ENCODE results near the gene OTOS. TPM values are rescaled to one million over a fixed set of nuclear protein-coding genes. Genes with fewer than 3 reads are reported as not detected.

OTOS gene
- total and polyA plus RNA-seq, 5 experiments from 2014 or later: not detected

GRCh38 chr2:240165034-240165433 lies 24.6 kb upstream of the OTOS start:
- no peaks in the 10 kb centered on the region for H3K9me3 Mint-ChIP-seq
- no peak overlapping the region for H3K27ac Mint-ChIP-seq
- H3K27me3 Mint-ChIP-seq: peaks cover 0 to 18% (median 2%) of the 10 kb centered on the region in 5 donors
- H3K4me3 Mint-ChIP-seq: no peak overlapping the region
- POLR2A ChIA-PET: no interaction called here
- no peaks in the 10 kb centered on the region for H3K36me3 Mint-ChIP-seq
- DNase-seq: no peak
- peaks cover 0 to 2% (median 0%) of the 10 kb centered on the region in 4 donors for H3K4me1 Mint-ChIP-seq
- ATAC-seq: no peak

GRCh38 chr2:240164586-240164985 lies 24.1 kb upstream of the OTOS start:
- H3K27ac Mint-ChIP-seq: no peak overlapping the region
- no peak overlapping the region for H3K4me3 Mint-ChIP-seq
- H3K27me3 Mint-ChIP-seq: peaks cover 0 to 17% (median 2%) of the 10 kb centered on the region in 5 donors
- no peaks in the 10 kb centered on the region for H3K36me3 Mint-ChIP-seq
- ATAC-seq (no peak), DNase-seq (no peak)
- POLR2A ChIA-PET: no interaction called here
- H3K4me1 Mint-ChIP-seq: peaks cover 0 to 2% (median 0%) of the 10 kb centered on the region in 4 donors
- no peaks in the 10 kb centered on the region for H3K9me3 Mint-ChIP-seq

- POLR2A ChIA-PET: no interaction called here
- Mint-ChIP-seq H3K4me3 (no peak overlapping the region), H3K27ac (peak overlapping the region in 1 of 10 donors; percentile 9), H3K27me3 (peaks cover 0 to 15% (median 2%) of the 10 kb centered on the region in 5 donors), H3K4me1 (peaks cover 0 to 2% (median 0%) of the 10 kb centered on the region in 4 donors), H3K9me3 (no peaks in the 10 kb centered on the region), H3K36me3 (no peaks in the 10 kb centered on the region)
- DNase-seq (no peak), ATAC-seq (no peak)
These were observed 23.6 kb upstream of the OTOS start for GRCh38 chr2:240163844-240164574.

- no peak overlapping the region for H3K4me3 Mint-ChIP-seq
- H3K9me3 Mint-ChIP-seq: no peaks in the 10 kb centered on the region
- H3K4me1 Mint-ChIP-seq: peaks cover 0 to 2% (median 0%) of the 10 kb centered on the region in 4 donors
- DNase-seq: no peak
- POLR2A ChIA-PET: no interaction called here
- H3K27me3 Mint-ChIP-seq: peaks cover 0 to 12% (median 0%) of the 10 kb centered on the region in 5 donors
- no peaks in the 10 kb centered on the region for H3K36me3 Mint-ChIP-seq
- no peak overlapping the region for H3K27ac Mint-ChIP-seq
- no peak for ATAC-seq
These were observed 22.7 kb upstream of the OTOS start for GRCh38 chr2:240162939-240163714.

- Mint-ChIP-seq H3K4me1 (peaks cover 0 to 2% (median 0%) of the 10 kb centered on the region in 4 donors), H3K27me3 (peaks cover 0 to 12% (median 0%) of the 10 kb centered on the region in 5 donors), H3K27ac (no peak overlapping the region), H3K9me3 (no peaks in the 10 kb centered on the region), H3K36me3 (no peaks in the 10 kb centered on the region), H3K4me3 (no peak overlapping the region)
- DNase-seq: no peak
- ATAC-seq: no peak
- POLR2A ChIA-PET: no interaction called here
These were observed 22.1 kb upstream of the OTOS start for GRCh38 chr2:240162531-240162930.

GRCh38 chr2:240162032-240162431 lies 21.6 kb upstream of the OTOS start:
- Mint-ChIP-seq H3K27ac (no peak overlapping the region), H3K27me3 (peaks cover 0 to 12% (median 0%) of the 10 kb centered on the region in 5 donors), H3K36me3 (no peaks in the 10 kb centered on the region), H3K4me3 (no peak overlapping the region), H3K4me1 (peaks cover 0 to 2% (median 0%) of the 10 kb centered on the region in 4 donors), H3K9me3 (no peaks in the 10 kb centered on the region)
- ATAC-seq (no peak), DNase-seq (no peak)
- POLR2A ChIA-PET: no interaction called here

- H3K9me3 Mint-ChIP-seq: no peaks in the 10 kb centered on the region
- ATAC-seq (no peak), DNase-seq (no peak)
- peaks cover 0 to 2% (median 0%) of the 10 kb centered on the region in 4 donors for H3K4me1 Mint-ChIP-seq
- no peak overlapping the region for H3K27ac Mint-ChIP-seq
- POLR2A ChIA-PET: no interaction called here
- peaks cover 0 to 11% (median 0%) of the 10 kb centered on the region in 5 donors for H3K27me3 Mint-ChIP-seq
- no peak overlapping the region for H3K4me3 Mint-ChIP-seq
- H3K36me3 Mint-ChIP-seq: no peaks in the 10 kb centered on the region
These were observed 20.8 kb upstream of the OTOS start for GRCh38 chr2:240161087-240161750.

- DNase-seq: no peak
- peaks cover 0 to 8% (median 2%) of the 10 kb centered on the region in 5 donors for H3K27me3 Mint-ChIP-seq
- H3K4me3 Mint-ChIP-seq: no peak overlapping the region
- no peaks in the 10 kb centered on the region for H3K36me3 Mint-ChIP-seq
- no peak for ATAC-seq
- peak overlapping the region in 3 of 10 donors; percentile 34 to 51 (median 39) for H3K27ac Mint-ChIP-seq
- no peaks in the 10 kb centered on the region for H3K9me3 Mint-ChIP-seq
- peaks cover 0 to 2% (median 0%) of the 10 kb centered on the region in 4 donors for H3K4me1 Mint-ChIP-seq
- POLR2A ChIA-PET: no interaction called here
These were observed 20.0 kb upstream of the OTOS start for GRCh38 chr2:240160291-240161086.

- no peak overlapping the region for H3K4me3 Mint-ChIP-seq
- ATAC-seq: no peak
- POLR2A ChIA-PET: no interaction called here
- H3K4me1 Mint-ChIP-seq: peaks cover 0 to 2% (median 0%) of the 10 kb centered on the region in 4 donors
- H3K27me3 Mint-ChIP-seq: peaks cover 0 to 9% (median 2%) of the 10 kb centered on the region in 5 donors
- H3K9me3 Mint-ChIP-seq: no peaks in the 10 kb centered on the region
- no peaks in the 10 kb centered on the region for H3K36me3 Mint-ChIP-seq
- peak overlapping the region in 1 of 10 donors; percentile 80 for H3K27ac Mint-ChIP-seq
- no peak for DNase-seq
These were observed 18.9 kb upstream of the OTOS start for GRCh38 chr2:240159251-240159839.

- Mint-ChIP-seq H3K36me3 (peaks cover 0 to 7% (median 0%) of the 10 kb centered on the region in 3 donors), H3K4me3 (no peak overlapping the region), H3K9me3 (peaks cover 0 to 9% (median 0%) of the 10 kb centered on the region in 9 donors), H3K27me3 (peaks cover 3 to 14% (median 12%) of the 10 kb centered on the region in 5 donors), H3K4me1 (peaks cover 0 to 2% (median 0%) of the 10 kb centered on the region in 4 donors), H3K27ac (no peak overlapping the region)
- DNase-seq: no peak
- POLR2A ChIA-PET: no interaction called here
- no peak for ATAC-seq
These were observed 16.7 kb upstream of the OTOS start for GRCh38 chr2:240157147-240157470.

GRCh38 chr2:240156435-240157146 lies 16.1 kb upstream of the OTOS start:
- Mint-ChIP-seq H3K9me3 (peaks cover 0 to 9% (median 0%) of the 10 kb centered on the region in 9 donors), H3K4me1 (no peaks in the 10 kb centered on the region), H3K4me3 (no peak overlapping the region), H3K36me3 (peaks cover 0 to 11% (median 0%) of the 10 kb centered on the region in 3 donors), H3K27ac (peak overlapping the region in 1 of 10 donors; percentile 62), H3K27me3 (peaks cover 6 to 19% (median 15%) of the 10 kb centered on the region in 5 donors)
- POLR2A ChIA-PET: no interaction called here
- DNase-seq (no peak), ATAC-seq (no peak)

Data from naive thymus-derived CD8-positive, alpha-beta T cell (primary cell).